GM19463 (cell line): ENCODE measurements around the gene MINDY4.

Source experiments
- ATAC-seq: cut with Tn5 transposase; IDR thresholded peaks from one replicate; pipeline ENCODE4 v1.9.1; 2021; ENCODE audit warnings: mild to moderate bottlenecking, moderate library complexity; ENCODE audit not compliant: unreplicated experiment

The MINDY4 gene

DNA sequence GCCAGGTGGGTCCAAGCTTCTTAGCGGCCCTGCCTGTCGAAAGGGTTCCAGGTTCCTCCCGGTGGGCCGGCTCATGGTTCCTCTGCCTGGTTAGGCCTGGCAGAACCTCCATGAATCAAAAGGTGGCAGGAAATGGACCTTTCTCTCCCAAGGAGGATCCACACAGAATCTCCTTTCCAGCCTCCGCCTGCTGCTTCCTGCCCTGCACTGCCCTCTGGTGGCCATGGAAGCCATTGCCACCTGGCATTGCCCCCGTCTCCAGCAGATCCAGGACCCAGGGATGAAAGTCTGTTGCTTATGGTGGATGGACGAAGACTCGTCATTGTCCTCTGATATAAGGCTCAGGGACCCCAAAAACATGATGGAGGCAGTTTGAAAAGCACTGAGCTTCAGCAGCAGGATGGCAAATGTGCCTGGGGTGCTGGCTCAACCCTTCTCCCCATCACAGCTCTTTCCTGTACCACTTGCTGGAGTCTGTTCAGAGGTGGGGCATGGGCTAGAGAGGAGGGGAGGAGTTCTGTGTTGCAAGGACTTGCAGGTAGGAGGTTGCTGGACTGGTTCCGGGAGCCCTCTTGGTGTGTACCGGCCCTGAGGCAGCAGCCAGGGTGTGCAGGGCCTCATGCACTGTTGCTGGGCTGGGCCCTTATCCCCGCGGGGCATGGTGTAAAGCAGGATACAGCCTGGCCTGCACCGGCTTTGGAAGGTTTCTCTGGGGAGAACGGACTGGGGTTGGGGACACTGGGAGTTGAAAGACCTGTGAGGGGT lies 30.6 kb upstream of the MINDY4 start:
- peak; percentile 58 for ATAC-seq

DNA sequence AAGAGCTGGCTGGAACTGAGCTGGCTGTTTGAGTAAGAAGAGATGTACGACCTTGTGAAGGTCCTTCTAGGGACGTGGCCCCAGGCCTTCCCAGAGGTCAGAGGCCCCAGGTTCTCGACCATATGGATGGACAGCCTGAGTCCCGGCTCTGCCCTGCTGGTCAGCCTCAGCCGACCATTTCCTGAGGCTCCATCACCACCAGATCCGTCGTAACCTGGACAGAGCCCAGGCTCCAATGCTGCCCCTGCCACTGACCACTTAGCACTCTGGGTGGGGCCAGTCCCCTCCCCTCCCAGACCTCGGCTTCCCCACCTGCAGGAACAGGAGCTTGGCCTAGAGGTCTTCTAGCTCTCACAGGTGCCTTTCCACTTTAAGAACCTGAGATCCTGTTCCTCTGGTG lies 29.9 kb upstream of the MINDY4 start:
- ATAC-seq, result no peak

DNA sequence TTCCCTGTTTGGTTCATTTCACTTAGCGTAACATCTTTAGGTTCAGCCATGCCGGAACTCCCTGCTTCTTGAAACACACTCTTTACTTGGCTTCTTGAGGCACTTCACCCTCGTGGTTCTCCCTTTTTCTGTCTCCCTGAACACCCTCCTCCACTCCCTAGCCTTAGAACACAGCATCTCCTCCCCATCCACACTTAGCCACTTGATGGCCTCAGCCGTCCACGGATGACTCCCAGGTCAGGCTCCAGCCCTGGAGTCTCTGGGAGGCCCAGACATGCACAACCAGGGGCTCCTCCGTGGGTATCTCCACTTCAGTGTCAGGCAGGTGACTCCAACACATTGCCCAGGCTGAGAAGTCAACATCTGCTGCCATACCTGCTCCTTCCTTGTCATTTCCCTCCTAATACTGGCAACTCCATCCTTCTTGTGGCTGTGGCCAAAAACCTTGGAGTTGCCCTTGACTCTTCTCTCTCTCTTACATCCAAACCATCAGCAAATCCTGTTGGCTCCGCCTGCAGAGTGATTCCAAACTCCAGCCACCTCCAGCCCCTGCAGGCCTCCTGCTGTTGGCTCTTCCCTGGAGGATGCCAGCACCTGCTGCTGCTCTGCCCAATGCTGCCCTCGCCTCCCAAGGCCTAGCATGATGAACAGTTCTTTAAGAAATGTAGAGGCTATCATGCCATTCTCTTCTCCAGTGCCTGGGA lies 27.7 kb upstream of the MINDY4 start:
- no peak for ATAC-seq

DNA sequence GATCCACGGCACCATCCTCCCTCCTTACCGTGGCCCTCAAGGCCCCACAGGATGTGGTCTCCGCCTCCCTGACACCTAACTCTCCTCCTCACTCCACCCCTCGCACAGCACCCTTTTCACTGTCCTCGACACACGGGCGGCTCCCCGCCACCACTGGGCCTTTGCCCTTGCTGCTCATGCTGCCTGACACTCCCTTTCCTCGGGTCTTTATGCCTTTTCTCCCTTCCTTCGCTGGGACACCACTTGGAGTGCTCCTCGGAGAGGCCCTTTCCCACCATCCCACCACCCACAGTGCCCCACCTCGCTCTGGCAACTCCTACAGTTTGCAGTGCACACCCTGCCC lies 27.2 kb upstream of the MINDY4 start:
- no peak for ATAC-seq

DNA sequence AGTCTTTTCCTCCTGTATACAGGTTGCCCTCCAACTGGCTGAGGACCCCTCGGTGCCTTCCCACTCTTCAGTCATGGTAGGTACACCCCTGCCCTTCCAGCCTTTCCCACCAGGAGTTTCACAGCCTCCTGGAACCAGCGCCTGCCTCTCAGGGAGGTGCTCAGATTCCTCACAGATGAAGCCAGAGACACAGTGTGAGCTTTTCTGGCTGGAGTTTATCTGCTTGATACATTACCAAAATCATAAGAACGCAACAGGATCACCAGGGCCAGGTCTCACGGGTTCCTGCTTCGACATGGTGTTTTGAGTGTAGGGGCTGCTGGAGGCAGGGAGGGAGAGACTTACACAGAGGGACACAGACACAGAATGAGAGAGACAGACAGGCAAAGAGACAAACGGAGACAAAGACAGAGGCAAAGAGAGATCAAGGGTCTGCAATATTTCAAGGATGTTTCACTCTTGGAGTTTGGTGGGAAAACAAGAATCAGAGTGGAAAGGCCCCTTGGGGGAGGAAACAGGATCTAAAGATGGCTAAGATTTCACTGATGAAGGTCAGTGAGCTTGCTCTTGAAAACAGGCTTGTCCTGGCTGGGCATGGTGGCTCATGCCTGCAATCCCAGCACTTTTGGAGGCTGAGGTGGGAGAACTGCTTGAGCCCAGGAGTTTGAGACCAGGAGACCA lies 25.8 kb upstream of the MINDY4 start:
- no peak for ATAC-seq

- no peak for ATAC-seq
These were observed 21.2 kb upstream of the MINDY4 start for GRCh38 chr7:30750010-30750409.

DNA sequence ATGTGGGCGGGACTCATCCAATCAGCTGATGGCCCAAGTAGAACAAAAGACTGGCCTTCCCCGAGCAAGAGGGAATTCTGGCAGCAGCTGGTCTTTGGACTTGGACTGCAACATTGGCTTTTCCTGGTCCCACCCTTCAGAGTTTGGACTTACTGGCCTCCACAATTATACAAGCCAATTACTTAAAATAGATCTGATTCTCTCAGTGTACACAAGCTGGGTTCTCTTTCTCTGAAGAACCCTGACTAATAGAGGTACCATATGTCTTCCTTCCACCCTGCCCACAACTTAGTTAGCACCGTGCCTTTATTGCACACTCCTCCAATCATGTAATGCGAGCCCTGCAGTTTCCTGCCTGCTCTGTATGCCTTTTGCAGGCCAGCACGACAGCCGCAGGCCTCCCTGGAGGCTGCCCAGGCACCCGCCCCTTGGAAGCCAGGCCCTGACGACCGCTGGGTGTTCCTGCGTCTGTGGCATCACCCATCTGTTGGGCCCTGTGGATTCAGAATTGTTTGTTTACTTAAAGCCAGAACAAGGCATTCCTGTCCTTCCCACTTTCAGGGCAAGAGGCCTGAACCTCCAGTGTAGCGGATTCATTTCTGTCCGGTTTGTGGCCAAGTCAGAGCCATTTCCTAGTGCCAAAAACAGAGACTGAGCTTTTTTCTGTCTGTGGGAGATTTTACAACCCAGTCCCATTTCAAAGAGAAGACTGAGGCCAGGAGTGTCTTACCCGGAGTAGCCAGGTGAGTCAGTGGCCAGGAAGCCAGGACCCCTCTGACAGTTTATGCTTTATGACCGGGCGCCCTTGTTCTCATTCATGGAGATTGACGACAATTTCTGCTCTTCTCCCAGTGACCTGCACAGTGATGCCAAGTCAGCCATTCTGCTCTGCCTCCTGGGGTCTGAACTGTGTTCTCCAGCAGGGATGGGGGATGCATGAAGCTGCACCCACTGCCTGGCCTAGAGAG lies 20.2 kb upstream of the MINDY4 start:
- ATAC-seq, result no peak

DNA sequence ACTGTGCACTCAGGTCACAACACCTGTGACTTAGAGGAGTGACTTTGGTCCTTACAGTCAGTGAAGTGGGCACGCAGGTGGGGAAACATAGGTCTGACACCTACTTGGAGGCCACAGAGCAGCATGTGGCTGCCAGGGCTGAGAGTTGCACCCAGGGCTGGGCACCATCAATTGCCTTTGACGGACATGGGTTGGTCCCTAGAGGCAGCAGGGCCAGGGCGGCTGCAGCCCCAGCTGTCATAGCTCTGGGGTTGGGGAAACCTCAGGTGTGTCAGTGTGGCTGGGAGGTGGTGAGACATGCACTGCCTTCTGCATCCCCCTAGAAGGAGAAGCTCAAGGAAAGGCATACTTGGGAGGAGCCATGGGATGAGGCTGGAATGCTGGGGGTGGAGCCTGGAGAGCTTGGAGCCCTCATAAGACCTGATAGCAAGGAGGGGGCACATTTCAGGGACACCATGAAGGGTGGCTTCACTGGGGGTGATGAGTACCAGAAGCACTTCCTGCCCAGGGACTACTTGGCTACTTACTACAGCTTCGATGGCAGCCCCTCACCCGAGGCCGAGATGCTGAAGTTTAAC lies 19.4 kb upstream of the MINDY4 start, which contains the start of gene INMT:
Gene INMT, plus strand, starts transcription at position 440 of the 578 bp plus-strand sequence. Its CDS starts 16 bp downstream, at position 456.
- ATAC-seq, result no peak

DNA sequence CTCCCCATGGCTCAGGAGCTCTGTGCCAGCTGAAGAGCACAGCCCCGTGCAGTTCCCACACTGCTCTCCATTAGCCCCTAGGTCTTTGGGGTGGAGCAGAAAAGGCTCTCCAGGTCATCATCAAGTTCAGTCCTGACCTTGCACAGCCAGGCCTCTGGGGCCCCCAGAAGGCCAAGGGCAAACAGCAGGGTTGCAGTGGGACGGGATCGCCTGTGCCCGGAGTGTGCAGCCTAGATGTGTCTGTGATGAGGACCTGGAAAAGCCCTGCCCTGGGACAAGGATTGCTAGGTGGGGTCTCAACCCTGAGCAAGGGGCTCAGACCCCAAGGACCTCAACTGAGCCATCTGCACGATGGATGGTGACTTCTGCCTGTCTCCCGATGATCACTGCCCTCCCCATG lies 18.7 kb upstream of the MINDY4 start:
- ATAC-seq, result no peak

DNA sequence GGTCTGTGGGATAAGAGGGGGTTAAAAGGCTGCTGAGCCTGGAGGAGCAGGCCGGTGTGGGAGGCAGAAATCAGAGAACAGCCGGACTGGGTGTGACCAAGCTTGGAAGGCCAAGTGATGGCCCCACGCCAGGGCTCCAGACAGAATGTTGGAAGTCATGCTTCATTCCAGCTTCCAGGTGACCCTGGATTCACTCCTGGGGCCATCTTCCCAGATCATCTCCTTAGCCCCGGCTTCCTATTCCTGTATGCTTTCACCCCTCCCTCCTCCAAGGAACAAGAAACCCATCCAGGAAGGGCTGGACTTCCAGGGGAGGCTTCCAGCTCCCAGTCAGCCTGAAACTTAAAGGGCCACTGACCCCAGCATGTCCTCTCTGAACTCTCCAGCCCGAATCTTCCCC lies 18.2 kb upstream of the MINDY4 start:
- no peak for ATAC-seq

DNA sequence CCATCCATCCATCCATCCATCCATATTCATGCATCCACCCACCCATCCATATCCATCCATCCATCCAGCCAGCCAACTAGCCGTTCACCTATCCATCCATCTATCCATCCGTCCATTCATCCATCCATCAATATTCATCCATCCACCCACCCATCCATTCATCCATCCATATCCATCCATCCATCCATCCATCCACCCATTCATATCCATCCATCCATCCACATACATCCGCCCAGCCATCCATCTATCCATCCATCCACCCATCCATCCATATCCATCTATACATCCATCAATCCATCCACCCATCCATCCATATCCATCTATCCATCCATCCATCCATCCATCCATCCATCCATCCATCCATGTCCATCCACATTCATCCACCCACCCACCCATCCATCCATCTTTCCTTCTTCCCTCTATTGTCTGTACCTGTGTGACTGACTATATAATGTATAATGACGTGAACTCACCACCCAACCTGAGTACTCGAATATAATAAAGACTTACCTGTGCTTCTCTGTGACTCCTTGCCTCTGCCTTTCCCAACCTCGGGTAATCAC lies 16.8 kb upstream of the MINDY4 start:
- no peak for ATAC-seq

DNA sequence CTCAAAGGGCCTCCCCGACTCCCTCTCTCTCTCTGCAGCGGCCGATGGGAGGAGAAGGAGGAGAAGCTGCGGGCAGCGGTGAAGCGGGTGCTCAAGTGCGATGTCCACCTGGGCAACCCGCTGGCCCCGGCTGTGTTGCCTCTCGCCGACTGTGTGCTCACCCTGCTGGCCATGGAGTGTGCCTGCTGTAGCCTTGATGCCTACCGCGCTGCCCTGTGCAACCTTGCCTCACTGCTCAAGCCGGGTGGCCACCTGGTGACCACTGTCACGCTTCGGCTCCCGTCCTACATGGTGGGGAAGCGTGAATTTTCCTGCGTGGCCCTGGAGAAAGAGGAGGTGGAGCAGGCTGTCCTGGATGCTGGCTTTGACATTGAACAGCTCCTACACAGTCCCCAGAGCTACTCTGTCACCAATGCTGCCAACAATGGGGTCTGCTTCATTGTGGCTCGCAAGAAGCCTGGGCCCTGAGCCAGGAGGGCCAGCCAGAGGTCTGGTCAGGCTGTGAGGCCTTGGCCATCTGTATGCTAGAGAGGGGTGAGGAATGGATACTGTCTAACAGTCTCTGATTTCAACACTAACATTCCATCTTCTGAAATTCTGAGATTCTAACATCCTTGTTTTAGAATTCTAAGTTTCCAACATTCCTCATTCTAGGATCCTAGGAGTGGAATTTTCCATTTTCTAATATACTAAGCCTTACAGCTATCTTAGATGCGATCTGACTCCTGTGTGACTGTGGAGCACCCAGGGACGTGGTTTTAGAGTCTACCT lies 15.6 kb upstream of the MINDY4 start:
- ATAC-seq, result no peak

GRCh38 chr7:30757342-30757692 lies 13.9 kb upstream of the MINDY4 start:
- ATAC-seq, result no peak

DNA sequence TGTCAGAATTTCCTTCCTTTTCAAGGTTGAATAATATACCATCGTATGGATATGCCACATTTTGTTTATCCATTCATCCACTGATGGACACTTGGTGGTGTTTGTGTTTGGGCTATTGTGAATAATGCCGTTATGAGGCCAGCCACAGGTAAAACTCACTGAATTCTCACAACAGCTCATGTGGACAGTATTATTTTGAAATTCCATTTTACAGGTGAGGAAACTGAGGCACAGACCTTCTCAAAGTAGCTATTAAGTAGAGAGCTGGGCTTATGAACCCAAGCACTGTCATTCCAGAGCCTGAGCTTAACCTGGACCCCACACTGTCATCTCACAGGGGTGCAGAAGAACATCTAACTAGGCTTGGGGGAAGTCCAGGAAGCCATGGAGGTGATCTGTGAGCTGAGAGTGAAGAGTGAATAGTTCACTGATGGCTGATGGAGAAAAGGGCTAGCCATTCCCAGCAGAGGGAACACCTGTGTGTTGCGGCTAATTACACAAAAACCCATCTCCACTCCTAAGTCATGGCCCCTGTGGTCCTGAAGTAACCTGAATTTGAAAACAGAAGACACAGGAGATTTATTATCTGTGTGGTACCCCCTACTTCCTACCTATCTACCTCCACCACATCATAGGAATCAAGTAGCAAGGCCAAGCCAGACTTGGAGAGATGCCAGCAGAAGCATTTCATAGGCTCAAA lies 10.6 kb upstream of the MINDY4 start:
- no peak for ATAC-seq

GRCh38 chr7:30761214-30762156 lies 9.7 kb upstream of the MINDY4 start:
- ATAC-seq, result no peak

- peak; percentile 83 for ATAC-seq
These were observed 6.9 kb upstream of the MINDY4 start for GRCh38 chr7:30764030-30764975.

DNA sequence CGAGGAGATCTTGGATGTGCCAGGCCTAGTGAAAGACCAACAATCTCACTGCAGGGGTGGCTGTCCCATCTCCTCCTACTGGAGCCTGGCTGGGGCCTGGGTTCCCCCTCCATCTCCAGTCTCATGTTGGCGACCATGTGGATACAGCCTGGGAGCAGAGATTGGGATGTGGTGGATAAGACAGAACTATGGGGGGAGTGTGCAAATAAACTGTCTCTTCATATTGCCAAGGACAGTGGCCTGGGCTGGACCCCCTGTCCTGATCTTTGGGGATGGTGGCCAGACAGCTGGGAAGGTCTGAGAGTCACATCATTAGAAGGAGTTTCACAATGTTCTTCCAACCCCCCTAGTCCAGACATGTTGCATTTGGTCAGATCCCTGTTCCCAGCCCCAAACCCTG lies 5.8 kb upstream of the MINDY4 start:
- no peak for ATAC-seq
